ENCODE results near the gene SECTM1.
"Not testable (repeated sequence)": the region's sequence is repeated elsewhere in the genome, so short reads cannot be mapped to it uniquely, and the experiment has no call there.

SECTM1 gene

GRCh38 chr17:82347994-82348393 lies 14.4 kb upstream of the SECTM1 start:
- DNase-seq (ENCODE audit: low spot score): not testable (repeated sequence)

- DNase-seq (ENCODE audit: low spot score): no peak
These were observed 13.1 kb upstream of the SECTM1 start for GRCh38 chr17:82346342-82347300.

GRCh38 chr17:82345151-82345976 lies 11.8 kb upstream of the SECTM1 start:
- no peak for DNase-seq (ENCODE audit: low spot score)

- no peak for DNase-seq (ENCODE audit: low spot score)
These were observed 10.8 kb upstream of the SECTM1 start for GRCh38 chr17:82344175-82344907.

- no peak for DNase-seq (ENCODE audit: low spot score)
These were observed 10.0 kb upstream of the SECTM1 start for GRCh38 chr17:82343560-82343959.

GRCh38 chr17:82342361-82343079 lies 9.0 kb upstream of the SECTM1 start:
- DNase-seq (ENCODE audit: low spot score): no peak

GRCh38 chr17:82339634-82340580 lies 6.3 kb upstream of the SECTM1 start:
- DNase-seq (ENCODE audit: low spot score): no peak

GRCh38 chr17:82338858-82339633 lies 5.5 kb upstream of the SECTM1 start:
- DNase-seq (ENCODE audit: low spot score): no peak

- no peak for DNase-seq (ENCODE audit: low spot score)
These were observed 1.2 kb upstream of the SECTM1 start for GRCh38 chr17:82334622-82335394.

GRCh38 chr17:82334204-82334621 lies 647 bp upstream of the SECTM1 start:
- no peak for DNase-seq (ENCODE audit: low spot score)

GRCh38 chr17:82332669-82333278 lies 792 bp downstream of the SECTM1 start:
- DNase-seq (ENCODE audit: low spot score): peak; percentile 22

- no peak for DNase-seq (ENCODE audit: low spot score)
These were observed 2.1 kb downstream of the SECTM1 start for GRCh38 chr17:82331345-82331939.

- no peak for DNase-seq (ENCODE audit: low spot score)
These were observed 3.0 kb downstream of the SECTM1 start for GRCh38 chr17:82330322-82331239.

GRCh38 chr17:82329683-82330321 lies 3.8 kb downstream of the SECTM1 start:
- no peak for DNase-seq (ENCODE audit: low spot score)

- DNase-seq (ENCODE audit: low spot score): no peak
These were observed 4.5 kb downstream of the SECTM1 start for GRCh38 chr17:82328994-82329507.
